HepG2 (cell line): ENCODE measurements around the gene HPS6. TPM values are rescaled to one million over a fixed set of nuclear protein-coding genes. Genes with fewer than 3 reads are reported as not detected.

Source experiments
- AHR ChIP-seq: IDR thresholded peaks from 2 replicates; pipeline ENCODE4 v1.6.1; 2018; ENCODE audit warnings: missing genetic modification reagents, missing compliant biosample characterization
- GMEB2 ChIP-seq: IDR thresholded peaks from 2 replicates; pipeline ENCODE4 v1.6.1; 2016; ENCODE audit warnings: missing biosample characterization, missing genetic modification reagents, low read depth
- RFX1 ChIP-seq: fragments of 450-650 bp; IDR thresholded peaks from 2 replicates; pipeline ENCODE4 v1.6.1; 2017
- ZNF142 ChIP-seq: sonication (generic); formaldehyde crosslinking; IDR thresholded peaks from 2 replicates; pipeline ENCODE4 v1.4.0; 2020; ENCODE audit warnings: missing genetic modification reagents
- ZNF503 ChIP-seq: sonication (generic); formaldehyde crosslinking; IDR thresholded peaks from 2 replicates; pipeline ENCODE4 v1.4.0; 2020; ENCODE audit warnings: missing genetic modification reagents
- ZNF609 ChIP-seq: sonication (generic); formaldehyde crosslinking; IDR thresholded peaks from 2 replicates; pipeline ENCODE4 v1.4.0; 2020; ENCODE audit warnings: mild to moderate bottlenecking, missing genetic modification reagents, borderline replicate concordance
- ZNF773 ChIP-seq: sonication (generic); formaldehyde crosslinking; IDR thresholded peaks from 2 replicates; pipeline ENCODE4 v1.4.0; 2020; ENCODE audit warnings: missing genetic modification reagents, borderline replicate concordance
- polyA plus RNA-seq, 8 experiments: library from polyadenylated mRNA; depleted of rRNA in 3 of 8; stranded (reverse) in 7 of 8; unstranded in 1 of 8; fragments of >200 nt; fragmentation: Illumina TruSeq in 4 of 8; extraction: Trizol in 4 of 8; gene quantifications; 2 replicates each; pipeline versions ENCODE4 v1.2.1 to v1.2.3, GENCODE V29; 2011 to 2016; ENCODE audit warnings: low read depth in 4 of 8, missing spikeins in 1 of 8, mixed read lengths in 1 of 8; ENCODE audit not compliant: insufficient read depth in 1 of 8
- total RNA-seq, 5 experiments: library from RNA; depleted of rRNA; stranded (reverse); fragments of >200 nt; fragmentation: Illumina TruSeq; extraction: Trizol; gene quantifications; 2 replicates each; pipeline ENCODE4 v1.2.3, GENCODE V29; 2016; ENCODE audit warnings: low read depth in 1 of 5

Gene HPS6
- total and polyA plus RNA-seq, 2 of the 13 experiments (the other 11 are each of a cell fraction or from before 2014, with no cell fraction given), result 2.9 to 14.9 TPM

- TF ChIP-seq ZNF609 (CRISPR knock-in tag) (no peak), RFX1 (peak; percentile 46), ZNF773 (CRISPR knock-in tag) (no peak), GMEB2 (no peak), ZNF142 (CRISPR knock-in tag) (no peak), AHR (CRISPR knock-in tag) (no peak), ZNF503 (CRISPR knock-in tag) (no peak)
These were observed 49.1 kb downstream of the HPS6 start (continued) for GRCh38 chr10:102113956-102114857.
